Endothelial cell of umbilical vein (primary cell): ENCODE results near the gene SLC25A1. TPM values are rescaled to one million over a fixed set of nuclear protein-coding genes. Genes with fewer than 3 reads are reported as not detected.
"Not testable (repeated sequence)": the region's sequence is repeated elsewhere in the genome, so short reads cannot be mapped to it uniquely, and the experiment has no call there.

Source experiments
- BruUV-seq: library from RNA; stranded (reverse); fragments of 400-500 nt; replicated peaks from 2 replicates; lab custom pipeline; 2021; lab: Mats Ljungman, UMichigan
- CTCF ChIA-PET: fragments of 300-600, 350-600 bp; sonication (Branson Sonifier 250); formaldehyde crosslinking; loops from one replicate; lab custom pipeline; 2021; ENCODE audit warnings: antibody characterized with exemption, inconsistent platforms; lab: Charles Lee
- POLR2A ChIA-PET: fragments of 300-600, 350-600 bp; sonication (Branson Sonifier 250); formaldehyde crosslinking; loops from one replicate; lab custom pipeline; 2021; ENCODE audit warnings: antibody characterized with exemption, inconsistent platforms; lab: Charles Lee
- DNase-seq: peaks from one replicate; pipeline ENCODE4 v3.0.0-alpha.2; 2011; ENCODE audit warnings: low read depth, low spot score
- FAIRE-seq: peaks from 2 replicates; lab custom pipeline; 2011; peaks lifted over from hg19 to GRCh38; lab: Jason Lieb, UNC
- H2AFZ ChIP-seq: 2 replicates; pipeline ENCODE4 v1.6.0; 2012; ENCODE audit warnings: low read depth, low read length, control low read depth, inconsistent platforms
- H3K27ac ChIP-seq: 2 replicates; pipeline ENCODE4 v1.5.1; 2011; ENCODE audit warnings: low read depth, mild to moderate bottlenecking, control low read depth, low read length, moderate library complexity; ENCODE audit not compliant: insufficient read depth
- H3K27me3 ChIP-seq, 2 experiments: 2 replicates each; pipeline versions ENCODE4 v1.6.0 to v1.6.1; 2011; ENCODE audit warnings: low read length in 2 of 2, mixed read lengths in 1 of 2; ENCODE audit not compliant: control insufficient read depth in 2 of 2, insufficient read depth in 2 of 2
- H3K36me3 ChIP-seq, 2 experiments: 2 replicates in 1 of 2; 3 replicates in 1 of 2; pipeline ENCODE4 v1.5.1; 2011; ENCODE audit warnings: low read length in 2 of 2, mild to moderate bottlenecking in 1 of 2, moderate library complexity in 1 of 2; ENCODE audit not compliant: control insufficient read depth in 2 of 2, insufficient read depth in 2 of 2; ENCODE audit errors: extremely low read depth in 1 of 2
- H3K4me1 ChIP-seq: 3 replicates; pipeline ENCODE4 v1.5.1; 2011; ENCODE audit warnings: mild to moderate bottlenecking, low read length; ENCODE audit not compliant: control insufficient read depth, insufficient read depth; ENCODE audit errors: extremely low read depth
- H3K4me2 ChIP-seq: 2 replicates; pipeline ENCODE4 v1.6.1; 2011; ENCODE audit warnings: low read length, control low read depth, mixed read lengths; ENCODE audit not compliant: insufficient read depth
- H3K4me3 ChIP-seq, 3 experiments: fragments of 200-600 bp in 1 of 3; sonication (generic), shearing (Covaris generic) in 1 of 3; replicated peaks in 1 of 3; 2 replicates each; pipeline ENCODE4 v1.5.1; 2011 to 2016; ENCODE audit warnings: control low read depth in 3 of 3, low read length in 3 of 3, mild to moderate bottlenecking in 2 of 3, inconsistent platforms in 1 of 3, low read depth in 1 of 3, moderate library complexity in 1 of 3; ENCODE audit not compliant: insufficient read depth in 1 of 3
- H3K79me2 ChIP-seq: 2 replicates; pipeline ENCODE4 v1.6.0; 2012; ENCODE audit warnings: low read length, inconsistent platforms; ENCODE audit not compliant: control insufficient read depth, insufficient read depth
- H3K9ac ChIP-seq: replicated peaks from 2 replicates; pipeline ENCODE3; 2011; ENCODE audit warnings: low read length, control low read depth; ENCODE audit not compliant: insufficient read depth; ENCODE audit errors: extremely low read depth
- H3K9me1 ChIP-seq: replicated peaks from 3 replicates; pipeline ENCODE4 v1.6.0; 2011; ENCODE audit warnings: mild to moderate bottlenecking, low read length; ENCODE audit not compliant: control insufficient read depth, insufficient read depth; ENCODE audit errors: extremely low read depth
- H3K9me3 ChIP-seq: replicated peaks from 2 replicates; pipeline ENCODE4 v1.5.1; 2012; ENCODE audit warnings: low read length, inconsistent platforms; ENCODE audit not compliant: control insufficient read depth, insufficient read depth
- H4K20me1 ChIP-seq: replicated peaks from 2 replicates; pipeline ENCODE3; 2011; ENCODE audit warnings: mild to moderate bottlenecking, low read length; ENCODE audit not compliant: control insufficient read depth, insufficient read depth; ENCODE audit errors: extremely low read depth
- EZH2 ChIP-seq: IDR thresholded peaks from 2 replicates; pipeline ENCODE4 v1.6.1; 2012; ENCODE audit warnings: borderline replicate concordance, low read depth, mild to moderate bottlenecking, moderate library complexity, low read length, inconsistent platforms; ENCODE audit not compliant: severe bottlenecking
- FOS ChIP-seq: IDR thresholded peaks from 2 replicates; pipeline ENCODE4 v1.6.1; 2011; ENCODE audit warnings: mild to moderate bottlenecking, low read length, moderate library complexity, borderline replicate concordance; ENCODE audit not compliant: insufficient read depth
- GATA2 ChIP-seq: IDR thresholded peaks from 2 replicates; pipeline ENCODE4 v1.7.0; 2011; ENCODE audit warnings: low read depth, mild to moderate bottlenecking, moderate library complexity, mixed read lengths, low read length; ENCODE audit not compliant: insufficient read length, insufficient read depth
- JUN ChIP-seq: IDR thresholded peaks from 2 replicates; pipeline ENCODE4 v1.6.1; 2011; ENCODE audit warnings: borderline replicate concordance, low read depth; ENCODE audit not compliant: insufficient read length, insufficient read depth
- MAX ChIP-seq: IDR thresholded peaks from 2 replicates; pipeline ENCODE4 v1.6.1; 2011; ENCODE audit not compliant: insufficient read depth, insufficient read length
- MYC ChIP-seq: IDR thresholded peaks from one replicate; pipeline ENCODE4 v1.6.1; 2011; ENCODE audit warnings: mild to moderate bottlenecking, low read depth, low read length
- POLR2A ChIP-seq: IDR thresholded peaks from 2 replicates; pipeline ENCODE4 v1.6.1; 2012; ENCODE audit warnings: low read depth, mild to moderate bottlenecking, control low read depth, low read length
- POLR2AphosphoS5 ChIP-seq: IDR thresholded peaks from 2 replicates; pipeline ENCODE4 v1.6.1; 2012; ENCODE audit warnings: low read depth, mild to moderate bottlenecking, control low read depth, low read length, moderate library complexity; ENCODE audit not compliant: insufficient read depth
- dilution Hi-C: fragments of 300-500 bp; cut with MboI; formaldehyde crosslinking; loops from one replicate; pipeline ENCODE4 v1.15.0; 2019; ENCODE audit warnings: low sequenced_read_pairs; ENCODE audit not compliant: extremely low pct_ligation_motif_present
- intact Hi-C: fragments of 100-400 bp; cut with micrococcal nuclease; formaldehyde crosslinking; loops from one replicate; pipeline ENCODE4 v1.10.0; 2022
- polyA plus RNA-seq, 4 experiments: library from polyadenylated mRNA; depleted of rRNA in 3 of 4; stranded (reverse) in 3 of 4; unstranded in 1 of 4; fragments of >200 nt; gene quantifications; 2 replicates each; pipeline versions ENCODE4 v1.2.1 to v1.2.3, GENCODE V29; 2011 to 2012; ENCODE audit warnings: missing spikeins in 1 of 4
- total RNA-seq: library from RNA; stranded (reverse); gene quantifications from 2 replicates; pipeline ENCODE4 v1.2.3, GENCODE V29; 2021
- TF ChIP-seq, protein P1 (sequence below), 2 donors: IDR thresholded peaks; 1 replicate in 1 of 2; 2 replicates in 1 of 2; pipeline ENCODE4 v1.5.1; 2011; ENCODE audit warnings: low read length in 2 of 2, mild to moderate bottlenecking in 2 of 2, moderate library complexity in 2 of 2, control low read depth in 1 of 2, inconsistent platforms in 1 of 2, low read depth in 1 of 2; ENCODE audit not compliant: insufficient read depth in 1 of 2; ENCODE audit errors: extremely low read depth in 1 of 2

SLC25A1 gene
- total and polyA plus RNA-seq, 2 donors (not counting 3 experiments of a cell fraction or from before 2014, with no cell fraction given): 80.0 to 94.5 TPM

- no peaks in the 10 kb centered on the region for H3K9me3 ChIP-seq
- no peak for DNase-seq
- dilution Hi-C loops: no loop called here
- no peak for FAIRE-seq
- no peak overlapping the region for H2AFZ ChIP-seq
- BruUV-seq: no TSS peak
- no peak overlapping the region for H3K9ac ChIP-seq
- no peaks in the 10 kb centered on the region for H4K20me1 ChIP-seq
- no peaks in the 10 kb centered on the region for H3K79me2 ChIP-seq
- no peak for TF ChIP-seq POLR2A
- no peaks in the 10 kb centered on the region for H3K9me1 ChIP-seq
- peaks cover 6% of the 10 kb centered on the region for H3K4me1 ChIP-seq
- H3K27me3 ChIP-seq: peaks cover 22 to 28% of the 10 kb centered on the region in 2 experiments
- no peak overlapping the region for H3K4me3 ChIP-seq
- intact Hi-C loops: no loop called here
- CTCF ChIA-PET: no interaction called here
- H3K4me2 ChIP-seq: no peak overlapping the region
- POLR2A ChIA-PET: no interaction called here
- H3K36me3 ChIP-seq: no peaks in the 10 kb centered on the region
- no peak overlapping the region for H3K27ac ChIP-seq
Measured at GRCh38 chr22:19166421-19166820, 12.1 kb downstream of the SLC25A1 start.

DNA sequence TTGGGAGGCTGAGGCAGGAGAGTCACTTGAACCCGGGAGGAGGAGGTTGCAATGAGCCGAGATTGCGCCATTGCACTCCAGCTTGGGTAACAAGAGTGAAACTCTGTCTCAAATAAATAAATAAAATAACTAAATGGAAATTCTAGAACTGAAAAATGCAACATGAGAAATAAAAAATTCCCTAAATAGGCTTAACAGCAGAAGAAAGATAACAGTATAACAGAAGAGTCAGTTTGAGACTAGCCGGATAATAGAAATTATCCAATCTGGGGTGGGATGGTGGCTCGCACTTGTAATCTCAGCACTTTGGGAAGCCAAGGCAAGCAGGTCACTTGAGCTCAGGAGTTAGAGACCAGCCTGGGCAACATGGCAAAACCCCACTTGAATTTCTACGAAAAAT, 14.1 kb downstream of the SLC25A1 start:
- Histone ChIP-seq H3K79me2 (no peaks in the 10 kb centered on the region), H3K9me1 (no peaks in the 10 kb centered on the region), H2AFZ (no peak overlapping the region), H3K27me3 (peaks cover 17 to 26% of the 10 kb centered on the region in 2 experiments), H3K9me3 (no peaks in the 10 kb centered on the region), H3K36me3 (no peaks in the 10 kb centered on the region), H4K20me1 (no peaks in the 10 kb centered on the region), H3K27ac (no peak overlapping the region), H3K4me1 (no peaks in the 10 kb centered on the region), H3K4me3 (no peak overlapping the region), H3K4me2 (no peak overlapping the region), H3K9ac (no peak overlapping the region)
- FAIRE-seq (no peak), DNase-seq (no peak)
- ChIA-PET POLR2A (no interaction called here), CTCF (no interaction called here)
- no peak for TF ChIP-seq POLR2A
- TF ChIP-seq JUN: no peak
- TF ChIP-seq GATA2: no peak
- no peak for TF ChIP-seq POLR2AphosphoS5
- TF ChIP-seq MYC: no peak
- TF ChIP-seq, protein P1, sequence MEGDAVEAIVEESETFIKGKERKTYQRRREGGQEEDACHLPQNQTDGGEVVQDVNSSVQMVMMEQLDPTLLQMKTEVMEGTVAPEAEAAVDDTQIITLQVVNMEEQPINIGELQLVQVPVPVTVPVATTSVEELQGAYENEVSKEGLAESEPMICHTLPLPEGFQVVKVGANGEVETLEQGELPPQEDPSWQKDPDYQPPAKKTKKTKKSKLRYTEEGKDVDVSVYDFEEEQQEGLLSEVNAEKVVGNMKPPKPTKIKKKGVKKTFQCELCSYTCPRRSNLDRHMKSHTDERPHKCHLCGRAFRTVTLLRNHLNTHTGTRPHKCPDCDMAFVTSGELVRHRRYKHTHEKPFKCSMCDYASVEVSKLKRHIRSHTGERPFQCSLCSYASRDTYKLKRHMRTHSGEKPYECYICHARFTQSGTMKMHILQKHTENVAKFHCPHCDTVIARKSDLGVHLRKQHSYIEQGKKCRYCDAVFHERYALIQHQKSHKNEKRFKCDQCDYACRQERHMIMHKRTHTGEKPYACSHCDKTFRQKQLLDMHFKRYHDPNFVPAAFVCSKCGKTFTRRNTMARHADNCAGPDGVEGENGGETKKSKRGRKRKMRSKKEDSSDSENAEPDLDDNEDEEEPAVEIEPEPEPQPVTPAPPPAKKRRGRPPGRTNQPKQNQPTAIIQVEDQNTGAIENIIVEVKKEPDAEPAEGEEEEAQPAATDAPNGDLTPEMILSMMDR (IDR thresholded peaks at IDR 0.05; ENCODE audit: extremely low read depth in 1 of 2, insufficient read depth in 1 of 2, low read depth in 1 of 2, low read length in 2 of 2): no peak
- no peak for TF ChIP-seq FOS
- TF ChIP-seq EZH2: no peak
- TF ChIP-seq MAX: no peak
- intact Hi-C loops (no loop called here), dilution Hi-C loops (no loop called here)
- BruUV-seq: no TSS peak

- H3K9me1 ChIP-seq, DNase-seq, FAIRE-seq, H3K9ac ChIP-seq, H2AFZ ChIP-seq, H3K4me3 ChIP-seq, H3K27me3 ChIP-seq, H3K36me3 ChIP-seq, H4K20me1 ChIP-seq, H3K4me1 ChIP-seq, H3K27ac ChIP-seq, BruUV-seq, intact Hi-C loops, H3K9me3 ChIP-seq, dilution Hi-C loops, H3K4me2 ChIP-seq, H3K79me2 ChIP-seq: not testable (repeated sequence)
- CTCF ChIA-PET: interaction anchor here (1.0 to 1.5 kb wide), 2 partner anchors 10 to 14 kb away, joined by 3 to 5 read pairs; partner anchors contain the start of gene ESS2
- POLR2A ChIA-PET: interaction anchor here (0.7 kb wide), 1 partner anchor 10 kb away, joined by 5 read pairs; no protein-coding TSS in a partner anchor
Measured at GRCh38 chr22:19158649-19159048, 19.9 kb downstream of the SLC25A1 start.
